ENCODE measurements around the gene CR1L. TPM values are rescaled to one million over a fixed set of nuclear protein-coding genes. Genes with fewer than 3 reads are reported as not detected.
"Not testable (repeated sequence)": the region's sequence is repeated elsewhere in the genome, so short reads cannot be mapped to it uniquely, and the experiment has no call there.

The CR1L gene
- total and polyA plus RNA-seq, 8 donors, result 1.3 TPM; not detected in 7

DNA sequence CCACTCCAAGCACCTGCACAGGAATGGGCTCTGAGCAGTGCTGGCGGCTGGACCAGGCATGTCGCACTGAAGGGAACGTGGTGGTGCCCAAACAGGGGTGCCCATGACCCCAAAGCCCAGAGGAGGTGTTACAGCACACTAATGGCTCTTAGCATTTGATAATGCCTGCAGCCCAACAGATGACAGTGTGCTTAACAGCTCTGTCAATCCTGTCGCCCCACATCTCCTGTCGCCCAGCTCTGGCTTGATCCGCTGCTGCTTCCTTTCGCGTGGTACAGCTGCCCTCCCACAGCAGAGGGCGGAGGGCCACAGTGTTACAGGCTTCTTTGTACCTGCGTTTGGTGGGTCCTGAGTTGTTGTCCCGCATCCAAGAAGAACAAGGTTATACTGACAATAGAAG, 32.2 kb upstream of the CR1L start:
- WGBS, 2 donors, result 77 to 93% methylated on average over 11 of the region's 11 CpGs
- Histone ChIP-seq H3K27me3 (no peaks in the 10 kb centered on the region), H3K36me3 (no peaks in the 10 kb centered on the region), H3K9me3 (no peaks in the 10 kb centered on the region), H3K4me1 (no peaks in the 10 kb centered on the region), H3K4me3 (no peak overlapping the region), H3K27ac (no peak overlapping the region)
- intact Hi-C loops (cut with DNase I), result no loop called here
- DNase-seq (no peak), ATAC-seq (no peak), FAIRE-seq (no peak)
- TF ChIP-seq, protein P1, sequence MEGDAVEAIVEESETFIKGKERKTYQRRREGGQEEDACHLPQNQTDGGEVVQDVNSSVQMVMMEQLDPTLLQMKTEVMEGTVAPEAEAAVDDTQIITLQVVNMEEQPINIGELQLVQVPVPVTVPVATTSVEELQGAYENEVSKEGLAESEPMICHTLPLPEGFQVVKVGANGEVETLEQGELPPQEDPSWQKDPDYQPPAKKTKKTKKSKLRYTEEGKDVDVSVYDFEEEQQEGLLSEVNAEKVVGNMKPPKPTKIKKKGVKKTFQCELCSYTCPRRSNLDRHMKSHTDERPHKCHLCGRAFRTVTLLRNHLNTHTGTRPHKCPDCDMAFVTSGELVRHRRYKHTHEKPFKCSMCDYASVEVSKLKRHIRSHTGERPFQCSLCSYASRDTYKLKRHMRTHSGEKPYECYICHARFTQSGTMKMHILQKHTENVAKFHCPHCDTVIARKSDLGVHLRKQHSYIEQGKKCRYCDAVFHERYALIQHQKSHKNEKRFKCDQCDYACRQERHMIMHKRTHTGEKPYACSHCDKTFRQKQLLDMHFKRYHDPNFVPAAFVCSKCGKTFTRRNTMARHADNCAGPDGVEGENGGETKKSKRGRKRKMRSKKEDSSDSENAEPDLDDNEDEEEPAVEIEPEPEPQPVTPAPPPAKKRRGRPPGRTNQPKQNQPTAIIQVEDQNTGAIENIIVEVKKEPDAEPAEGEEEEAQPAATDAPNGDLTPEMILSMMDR (IDR thresholded peaks at IDR 0.05), result no peak

DNA sequence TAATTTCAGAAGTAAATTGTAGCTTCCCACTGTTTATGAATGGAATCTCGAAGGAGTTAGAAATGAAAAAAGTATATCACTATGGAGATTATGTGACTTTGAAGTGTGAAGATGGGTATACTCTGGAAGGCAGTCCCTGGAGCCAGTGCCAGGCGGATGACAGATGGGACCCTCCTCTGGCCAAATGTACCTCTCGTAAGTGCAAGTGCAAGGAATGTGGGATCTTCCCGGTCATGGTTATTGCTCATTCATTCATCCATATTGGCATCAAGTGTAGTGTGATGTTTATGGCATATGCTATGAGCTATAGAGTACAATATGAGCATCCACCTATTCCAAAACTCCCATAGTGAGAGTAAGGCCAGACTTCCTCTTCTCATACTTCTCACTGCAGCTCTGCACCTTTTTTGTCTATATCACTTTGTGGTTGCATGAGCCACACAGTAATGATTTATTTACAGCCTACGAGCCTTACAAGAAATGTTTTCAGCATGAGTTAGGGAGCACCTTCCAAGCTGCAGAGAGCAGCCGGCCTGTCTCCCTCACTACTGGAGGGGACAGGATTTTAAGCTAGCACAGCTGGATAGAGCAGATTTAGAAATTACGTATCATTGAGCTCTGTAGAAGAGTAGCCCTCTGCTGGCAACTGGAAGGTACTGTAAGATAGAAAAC, 24.9 kb upstream of the CR1L start:
- FAIRE-seq (no peak), DNase-seq (peak in 2 of 6 donors; percentile 4 to 19), ATAC-seq (peak; percentile 77 to 96 (median 91))
- TF ChIP-seq, protein P1 (IDR thresholded peaks at IDR 0.05), result peak in 2 of 4 donors; percentile 56 to 74
- Histone ChIP-seq H3K4me1 (no peaks in the 10 kb centered on the region), H3K9me3 (no peaks in the 10 kb centered on the region), H3K27ac (no peak overlapping the region), H3K4me3 (no peak overlapping the region), H3K27me3 (no peaks in the 10 kb centered on the region), H3K36me3 (no peaks in the 10 kb centered on the region)
- intact Hi-C loops (cut with DNase I), result no loop called here
- WGBS, 2 donors, result 47 to 52% methylated on average over 7 of the region's 7 CpGs

DNA sequence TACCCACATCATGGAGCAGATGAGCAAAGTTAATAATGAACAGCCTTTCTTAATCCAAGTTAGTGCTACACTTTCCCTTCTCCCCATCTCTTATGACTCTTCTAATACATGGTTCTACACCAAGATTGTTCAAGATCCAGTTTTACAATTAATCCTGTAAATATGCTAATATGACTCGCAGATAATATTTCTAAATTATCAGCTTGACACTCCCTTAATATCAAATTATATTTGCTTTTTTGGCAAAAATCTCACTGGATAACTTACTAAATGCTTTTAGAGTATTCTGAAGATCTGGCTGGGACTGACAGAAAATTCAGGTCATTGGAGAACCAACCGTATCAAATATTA, 24.4 kb upstream of the CR1L start:
- ATAC-seq, result no peak
- WGBS, 2 donors, result 84 to 93% methylated on average over 2 of the region's 2 CpGs
- intact Hi-C loops (cut with DNase I), result no loop called here
- FAIRE-seq, result no peak
- no peaks in the 10 kb centered on the region for H3K9me3 ChIP-seq
- no peaks in the 10 kb centered on the region for H3K4me1 ChIP-seq
- TF ChIP-seq, protein P1 (IDR thresholded peaks at IDR 0.05), result peak in 2 of 4 donors; percentile 43 to 46
- H3K36me3 ChIP-seq, result no peaks in the 10 kb centered on the region
- DNase-seq, result no peak
- H3K4me3 ChIP-seq, result no peak overlapping the region
- no peak overlapping the region for H3K27ac ChIP-seq
- H3K27me3 ChIP-seq, result no peaks in the 10 kb centered on the region

DNA sequence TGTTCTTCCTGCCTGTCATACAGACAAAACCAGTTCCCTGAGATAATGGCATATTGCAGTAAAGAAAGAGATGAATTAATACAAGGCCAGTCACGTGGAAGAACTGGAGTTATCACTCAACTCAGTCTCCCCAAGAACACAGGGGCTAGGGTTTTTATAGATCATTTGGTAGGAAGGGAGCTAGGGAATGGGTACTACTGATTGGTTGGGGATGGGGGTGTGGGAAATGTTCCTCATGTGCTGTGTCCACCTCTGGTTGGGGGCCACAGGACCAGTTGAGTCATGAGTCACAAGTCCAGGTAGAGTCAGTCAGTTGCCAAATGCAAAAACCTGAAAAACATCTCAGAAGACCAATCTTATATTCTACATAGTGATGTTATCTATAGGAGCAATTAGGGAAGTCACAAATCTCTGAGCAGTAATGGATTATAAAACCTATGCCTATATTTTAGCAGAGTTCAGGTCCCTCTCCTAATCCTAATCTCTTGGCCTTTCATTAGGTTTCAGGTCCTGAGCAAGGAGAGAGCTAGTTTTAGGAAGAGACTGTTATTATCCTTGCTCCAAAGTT, 19.3 kb upstream of the CR1L start:
- H3K27me3 ChIP-seq; DNase-seq; H3K9me3 ChIP-seq; H3K27ac ChIP-seq; ATAC-seq; H3K4me3 ChIP-seq; FAIRE-seq; H3K4me1 ChIP-seq; intact Hi-C loops (cut with DNase I); H3K36me3 ChIP-seq: not testable (repeated sequence)
- WGBS, 2 donors, result 76 to 84% methylated on average over 1 of the region's 1 CpG

DNA sequence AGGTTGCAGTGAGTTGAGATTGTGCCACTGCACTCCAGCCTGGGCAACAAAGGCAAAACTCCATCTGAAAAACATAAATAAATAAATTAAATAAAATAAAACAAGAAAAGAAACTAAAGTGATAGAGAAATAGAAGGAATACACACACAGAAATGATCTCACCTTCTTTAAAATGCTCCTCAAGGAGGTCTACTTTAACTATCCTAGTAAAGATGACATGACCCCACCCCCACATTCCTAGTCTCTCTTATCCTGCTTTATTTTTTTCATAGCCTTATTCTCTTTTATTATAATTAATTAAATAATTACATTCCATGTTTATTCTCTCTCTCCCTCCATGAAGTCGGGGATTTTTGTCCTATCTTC, 18.0 kb upstream of the CR1L start:
- Histone ChIP-seq H3K27ac (no peak overlapping the region), H3K4me3 (no peak overlapping the region), H3K27me3 (no peaks in the 10 kb centered on the region), H3K4me1 (no peaks in the 10 kb centered on the region), H3K9me3 (no peaks in the 10 kb centered on the region), H3K36me3 (no peaks in the 10 kb centered on the region)
- ATAC-seq (no peak), DNase-seq (no peak), FAIRE-seq (no peak)
- intact Hi-C loops (cut with DNase I), result no loop called here
- TF ChIP-seq, protein P1 (IDR thresholded peaks at IDR 0.05), result no peak
- WGBS, 2 donors, result 92 to 93% methylated on average over 1 of the region's 1 CpG
